Heart left ventricle (tissue), 16 donors: ENCODE data around the gene TFEB. TPM values are rescaled to one million over a fixed set of nuclear protein-coding genes. Genes with fewer than 3 reads are reported as not detected.

Source experiments
- ATAC-seq, 4 donors: fragments of 200-7000 bp; cut with Tn5 transposase; one replicate each; pipeline ENCODE4 v1.9.1; 2020 to 2022; ENCODE audit warnings: moderate library complexity in 4 of 4, mild to moderate bottlenecking in 3 of 4, moderate number of reproducible peaks in 1 of 4
- DNase-seq, 5 donors: peaks; one replicate each; pipeline ENCODE4 v3.0.0-alpha.2; 2020
- H3K27ac ChIP-seq, 12 donors: fragments of 200-600 bp; sonication (generic) in 4 of 12; one replicate each; pipeline versions ENCODE4 v1.5.0 to v1.8.0; 2016 to 2022; ENCODE audit warnings: mild to moderate bottlenecking in 2 of 12
- H3K27me3 ChIP-seq, 9 donors: fragments of 200-600 bp; sonication (generic) in 2 of 9; one replicate each; pipeline versions ENCODE4 v1.5.1 to v1.8.0; 2016 to 2022; ENCODE audit warnings: mild to moderate bottlenecking in 3 of 9
- H3K36me3 ChIP-seq, 9 donors: fragments of 200-600 bp; sonication (generic) in 2 of 9; one replicate each; pipeline versions ENCODE4 v1.5.0 to v1.8.0; 2018 to 2022; ENCODE audit warnings: mild to moderate bottlenecking in 2 of 9
- H3K4me1 ChIP-seq, 12 donors: fragments of 200-600 bp; sonication (generic) in 4 of 12; one replicate each; pipeline versions ENCODE4 v1.5.0 to v1.8.0; 2016 to 2022; ENCODE audit warnings: mild to moderate bottlenecking in 3 of 12
- H3K4me3 ChIP-seq, 12 donors: fragments of 200-600 bp; sonication (generic) in 4 of 12; one replicate each; pipeline versions ENCODE4 v1.5.0 to v1.8.0; 2017 to 2022; ENCODE audit warnings: mild to moderate bottlenecking in 9 of 12, moderate library complexity in 4 of 12
- H3K9me3 ChIP-seq, 12 donors: fragments of 200-600 bp; sonication (generic) in 4 of 12; one replicate each; pipeline versions ENCODE4 v1.5.0 to v1.8.0; 2016 to 2022; ENCODE audit warnings: mild to moderate bottlenecking in 1 of 12
- CTCF ChIP-seq, 12 donors: fragments of 200-600 bp; sonication (generic) in 4 of 12; IDR thresholded peaks; one replicate each; pipeline versions ENCODE4 v1.5.0 to v1.8.0; 2018 to 2022; ENCODE audit warnings: antibody characterized with exemption in 12 of 12, mild to moderate bottlenecking in 5 of 12
- POLR2A ChIP-seq, 2 donors: fragments of 450-650 bp; IDR thresholded peaks; one replicate each; pipeline ENCODE4 v1.6.1; 2017; ENCODE audit warnings: antibody characterized with exemption in 2 of 2, mild to moderate bottlenecking in 2 of 2, moderate library complexity in 2 of 2
- WGBS, 4 donors: extraction: QIAGEN DNeasy Blood & Tissue Kit in 2 of 4; methylation state at CpG; one replicate each; pipeline versions ENCODE4 v1.1.5 to v1.1.7; 2013 to 2018; 5-methylcytosine and 5-hydroxymethylcytosine counted together
- intact Hi-C, 10 donors: fragments of 100-400 bp; cut with DNase I; formaldehyde crosslinking; loops; one replicate each; pipeline versions ENCODE4 v1.11.1 to v1.14.2; 2022
- polyA plus RNA-seq, 2 donors: library from polyadenylated mRNA; stranded (reverse); fragments of 200-250 nt; gene quantifications; one replicate each; pipeline ENCODE4 v1.2.3, GENCODE V29; 2013
- total RNA-seq, 9 donors: library from RNA; depleted of rRNA in 2 of 9; stranded (reverse); fragments of >200 nt in 2 of 9; fragmentation: NEBNext Ultra II Directional in 3 of 9; extraction: Animal tissue kit (Norgen Biotek cat#: 25700) in 3 of 9; gene quantifications; one replicate each; pipeline versions ENCODE4 v1.1.0 to v1.2.4, GENCODE V29; 2016 to 2023
- donor health status: ischemic (EF 13 %, LVEDD 7.1; RV severe dilation, severe dysfunction).
- donor health status: healthy with polysubstance abuse.
- donor health status: DM: no; HTN: yes; CAD: no.
- donor health status: DM: no; HTN: no; CAD: no.
- donor health status: ischemic (EF 25% LVEDD 6.9; RV normal size, moderate dysfunction).
- donor health status: ischemic (EF 25% LVEDD 5.7; RV mildly dilated, moderate dysfunction).
- donor health status: healthy.
- donor health status: DM: yes; HTN: yes; CAD: no.
- donor health status: ischemic (EF 35%, LVEDD 5.7; RV mildly dilated, moderate dysfunction).
- donor health status: nonischemic (EF 11% LVEDD 7.7; RV severe dilation, severe dysfunction).
- donor health status: DM: yes; HTN: yes; CAD: no.
- donor health status: PGD.
- donor health status: ischemic (EF 29% LVEDD 5.4; RV normal size, mild dysfunction).
- donor health status: nonischemic (EF 23%, LVEDD 6.1; RV moderate dilation, normal function).

Gene TFEB
- total and polyA plus RNA-seq, 11 donors, result 26.2 to 47.2 (median 40.4) TPM

GRCh38 chr6:41649596-41649995, 85.8 kb downstream of the TFEB start:
- 72 to 91% (median 86%) methylated on average over 6 to 10 of the region's 10 CpGs for WGBS, 4 donors
- Histone ChIP-seq H3K27me3 (no peaks in the 10 kb centered on the region), H3K27ac (no peak overlapping the region), H3K4me1 (no peaks in the 10 kb centered on the region), H3K36me3 (no peaks in the 10 kb centered on the region), H3K4me3 (no peak overlapping the region), H3K9me3 (no peaks in the 10 kb centered on the region)
- TF ChIP-seq POLR2A (IDR thresholded peaks at IDR 0.05), result no peak
- TF ChIP-seq CTCF (IDR thresholded peaks at IDR 0.05), result no peak
- DNase-seq (peak in 1 of 5 donors; percentile 10), ATAC-seq (no peak)
- intact Hi-C loops, result no loop called here

- H3K27me3 ChIP-seq, result no peaks in the 10 kb centered on the region
- H3K9me3 ChIP-seq, result no peaks in the 10 kb centered on the region
- peak in 1 of 5 donors; percentile 35 for DNase-seq
- no peaks in the 10 kb centered on the region for H3K36me3 ChIP-seq
- H3K4me1 ChIP-seq, result no peaks in the 10 kb centered on the region
- WGBS, 4 donors, result 63 to 84% (median 79%) methylated on average over 4 to 5 of the region's 5 CpGs
- TF ChIP-seq POLR2A (IDR thresholded peaks at IDR 0.05) (no peak), CTCF (IDR thresholded peaks at IDR 0.05) (no peak)
- ATAC-seq, result no peak
- intact Hi-C loops, result no loop called here
- no peak overlapping the region for H3K4me3 ChIP-seq
- H3K27ac ChIP-seq, result no peak overlapping the region
Measured at GRCh38 chr6:41648921-41649320, 86.5 kb downstream of the TFEB start.

- 75 to 89% (median 88%) methylated on average over 7 of the region's 7 CpGs for WGBS, 4 donors
- DNase-seq (peak in 1 of 5 donors; percentile 16), ATAC-seq (no peak)
- H3K27me3 ChIP-seq, result no peaks in the 10 kb centered on the region
- H3K27ac ChIP-seq, result no peak overlapping the region
- TF ChIP-seq POLR2A (IDR thresholded peaks at IDR 0.05), result no peak
- no peak overlapping the region for H3K4me3 ChIP-seq
- intact Hi-C loops, result no loop called here
- no peaks in the 10 kb centered on the region for H3K4me1 ChIP-seq
- H3K9me3 ChIP-seq, result no peaks in the 10 kb centered on the region
- no peaks in the 10 kb centered on the region for H3K36me3 ChIP-seq
Measured at GRCh38 chr6:41648070-41648585, 87.3 kb downstream of the TFEB start.

GRCh38 chr6:41647061-41647511, 88.3 kb downstream of the TFEB start:
- WGBS, 4 donors, result 89 to 95% (median 91%) methylated on average over 7 to 9 of the region's 9 CpGs
- DNase-seq (no peak), ATAC-seq (peak in 1 of 4 donors; percentile 20)

More at GRCh38 chr6:41647061-41647511, 88.3 kb downstream of the TFEB start:
- TF ChIP-seq POLR2A (IDR thresholded peaks at IDR 0.05), result no peak
- TF ChIP-seq CTCF (IDR thresholded peaks at IDR 0.05), result no peak
- no peaks in the 10 kb centered on the region for H3K9me3 ChIP-seq
- intact Hi-C loops, result no loop called here
- H3K27me3 ChIP-seq, result no peaks in the 10 kb centered on the region
- H3K4me3 ChIP-seq, result no peak overlapping the region
- H3K36me3 ChIP-seq, result no peaks in the 10 kb centered on the region
- H3K27ac ChIP-seq, result no peak overlapping the region
- H3K4me1 ChIP-seq, result no peaks in the 10 kb centered on the region
